Endodermal cell (in vitro differentiated cells): ENCODE results near the gene SDK1. TPM values are rescaled to one million over a fixed set of nuclear protein-coding genes. Genes with fewer than 3 reads are reported as not detected.

Experiments used
- DNase-seq: peaks from one replicate; pipeline ENCODE4 v3.0.0-alpha.2; 2017
- H3K27ac ChIP-seq: 2 replicates; pipeline ENCODE4 v1.5.1; 2013; ENCODE audit warnings: mild to moderate bottlenecking, low read depth, low read length, moderate library complexity
- H3K27me3 ChIP-seq: 2 replicates; pipeline ENCODE4 v1.6.1; 2013; ENCODE audit warnings: mild to moderate bottlenecking, low read length, moderate library complexity; ENCODE audit not compliant: insufficient read depth, control insufficient read depth, poor library complexity, severe bottlenecking
- H3K36me3 ChIP-seq: 2 replicates; pipeline ENCODE4 v1.7.0; 2013; ENCODE audit warnings: mild to moderate bottlenecking, low read length, moderate library complexity; ENCODE audit not compliant: control insufficient read depth, insufficient read depth
- H3K4me1 ChIP-seq: one replicate; pipeline ENCODE4 v1.7.0; 2013; ENCODE audit warnings: low read length; ENCODE audit not compliant: control insufficient read depth, insufficient read depth
- H3K4me3 ChIP-seq: 2 replicates; pipeline ENCODE4 v1.5.1; 2013; ENCODE audit warnings: mild to moderate bottlenecking, low read length, moderate library complexity
- H3K9ac ChIP-seq: 2 replicates; pipeline ENCODE4 v1.6.1; 2013; ENCODE audit warnings: mild to moderate bottlenecking, low read length, moderate library complexity; ENCODE audit not compliant: poor library complexity, severe bottlenecking; ENCODE audit errors: extremely low read depth
- H3K9me3 ChIP-seq: 2 replicates; pipeline ENCODE4 v1.6.1; 2013; ENCODE audit warnings: mild to moderate bottlenecking, low read length, moderate library complexity; ENCODE audit not compliant: control insufficient read depth
- H3K27ac Mint-ChIP-seq: 2 replicates; pipeline ENCODE4 v1.8.0; 2020; ENCODE audit warnings: mixed read lengths
- H3K27me3 Mint-ChIP-seq: 2 replicates; pipeline ENCODE4 v1.8.0; 2021; ENCODE audit warnings: mild to moderate bottlenecking, mixed read lengths; ENCODE audit not compliant: insufficient read depth
- H3K36me3 Mint-ChIP-seq: 2 replicates; pipeline ENCODE4 v1.8.0; 2020; ENCODE audit warnings: low read depth, mixed read lengths
- H3K4me1 Mint-ChIP-seq: 2 replicates; pipeline ENCODE4 v1.8.0; 2020; ENCODE audit warnings: mixed read lengths
- H3K4me3 Mint-ChIP-seq: 2 replicates; pipeline ENCODE4 v1.8.0; 2020; ENCODE audit warnings: mild to moderate bottlenecking, moderate library complexity, mixed read lengths
- H3K9me3 Mint-ChIP-seq: 2 replicates; pipeline ENCODE4 v1.8.0; 2020; ENCODE audit warnings: mild to moderate bottlenecking, mixed read lengths
- WGBS, 2 experiments: methylation state at CpG; one replicate each; pipeline versions ENCODE4 v1.1.5 to v1.1.7; 2013; ENCODE audit warnings: missing lambda C conversion rate in 2 of 2, mixed read lengths in 1 of 2; ENCODE audit not compliant: insufficient coverage in 1 of 2, insufficient read length in 1 of 2; 5-methylcytosine and 5-hydroxymethylcytosine counted together
- total RNA-seq, 2 donors: library from RNA; stranded (reverse); fragmentation: NEBNext Ultra II Directional in 1 of 2; extraction: Animal tissue kit (Norgen Biotek cat#: 25700) in 1 of 2; gene quantifications; 2 replicates in 1 of 2; 3 replicates in 1 of 2; pipeline ENCODE4 v1.2.1, GENCODE V29; 2021
- TF ChIP-seq, protein P1 (sequence below): fragments of 200-600 bp; sonication (generic); conservative IDR thresholded peaks from 2 replicates; pipeline ENCODE4 v1.5.0; 2021; ENCODE audit warnings: antibody characterized with exemption, mild to moderate bottlenecking

Gene SDK1
- total RNA-seq, 2 donors from 2014 or later: 22.7 to 23.1 TPM

DNA sequence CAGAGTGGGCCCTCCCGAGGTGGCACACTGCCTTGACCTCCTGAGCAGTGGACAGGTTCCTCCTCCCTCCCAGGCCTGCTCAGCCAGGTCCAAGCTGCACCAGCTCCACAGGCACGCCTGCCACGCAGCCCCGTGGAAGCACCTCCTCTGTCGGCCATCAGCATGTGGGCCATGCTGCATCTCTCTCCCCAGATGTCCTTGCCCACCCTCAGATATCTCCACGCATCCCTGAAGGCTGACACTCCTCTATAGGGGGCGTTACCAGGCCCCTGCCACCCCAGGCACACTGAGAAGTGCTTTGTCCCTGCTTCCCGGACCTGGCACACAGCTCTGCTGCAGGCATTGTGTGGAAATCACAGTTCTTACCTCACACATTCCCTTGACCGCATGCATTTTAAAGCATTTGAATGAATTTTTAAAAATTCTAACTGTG lies 598.5 kb downstream of the SDK1 start:
- Histone ChIP-seq H3K4me3 (no peak overlapping the region), H3K27me3 (no peaks in the 10 kb centered on the region), H3K9me3 (no peaks in the 10 kb centered on the region), H3K27ac (no peak overlapping the region), H3K4me1 (no peaks in the 10 kb centered on the region), H3K36me3 (no peaks in the 10 kb centered on the region), H3K9ac (no peak overlapping the region)
- no peaks in the 10 kb centered on the region for H3K27me3 Mint-ChIP-seq
- H3K4me1 Mint-ChIP-seq: peaks cover 8% of the 10 kb centered on the region
- H3K9me3 Mint-ChIP-seq: peaks cover 2% of the 10 kb centered on the region
- no peaks in the 10 kb centered on the region for H3K36me3 Mint-ChIP-seq
- H3K27ac Mint-ChIP-seq: no peak overlapping the region
- WGBS, 2 experiments: 80 to 100% methylated on average over 1 to 9 of the region's 9 CpGs
- no peak overlapping the region for H3K4me3 Mint-ChIP-seq
- DNase-seq: peak; percentile 67
- TF ChIP-seq, protein P1, sequence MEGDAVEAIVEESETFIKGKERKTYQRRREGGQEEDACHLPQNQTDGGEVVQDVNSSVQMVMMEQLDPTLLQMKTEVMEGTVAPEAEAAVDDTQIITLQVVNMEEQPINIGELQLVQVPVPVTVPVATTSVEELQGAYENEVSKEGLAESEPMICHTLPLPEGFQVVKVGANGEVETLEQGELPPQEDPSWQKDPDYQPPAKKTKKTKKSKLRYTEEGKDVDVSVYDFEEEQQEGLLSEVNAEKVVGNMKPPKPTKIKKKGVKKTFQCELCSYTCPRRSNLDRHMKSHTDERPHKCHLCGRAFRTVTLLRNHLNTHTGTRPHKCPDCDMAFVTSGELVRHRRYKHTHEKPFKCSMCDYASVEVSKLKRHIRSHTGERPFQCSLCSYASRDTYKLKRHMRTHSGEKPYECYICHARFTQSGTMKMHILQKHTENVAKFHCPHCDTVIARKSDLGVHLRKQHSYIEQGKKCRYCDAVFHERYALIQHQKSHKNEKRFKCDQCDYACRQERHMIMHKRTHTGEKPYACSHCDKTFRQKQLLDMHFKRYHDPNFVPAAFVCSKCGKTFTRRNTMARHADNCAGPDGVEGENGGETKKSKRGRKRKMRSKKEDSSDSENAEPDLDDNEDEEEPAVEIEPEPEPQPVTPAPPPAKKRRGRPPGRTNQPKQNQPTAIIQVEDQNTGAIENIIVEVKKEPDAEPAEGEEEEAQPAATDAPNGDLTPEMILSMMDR: peak; percentile 19

DNA sequence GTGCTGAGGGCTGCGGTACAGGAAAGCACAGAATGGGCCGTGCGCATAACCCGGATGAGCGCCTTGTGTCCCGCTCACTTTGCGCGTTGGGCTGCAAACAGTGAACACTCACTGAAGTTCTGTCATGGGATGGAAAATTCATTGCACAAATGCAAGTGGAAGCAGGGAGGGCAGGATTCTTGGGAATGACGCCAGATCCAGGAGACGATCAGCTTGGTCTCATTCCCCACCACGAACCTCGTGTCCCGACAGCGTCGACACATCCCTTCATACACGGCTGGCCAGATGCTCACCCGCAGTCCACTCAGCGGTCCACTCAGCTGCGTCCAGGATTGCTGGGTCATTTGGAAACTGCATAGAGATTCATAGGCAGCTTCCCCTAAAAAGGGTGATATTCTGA lies 607.1 kb downstream of the SDK1 start:
- H3K36me3 Mint-ChIP-seq: no peaks in the 10 kb centered on the region
- TF ChIP-seq, protein P1: no peak
- no peak overlapping the region for H3K4me3 Mint-ChIP-seq
- Histone ChIP-seq H3K27me3 (no peaks in the 10 kb centered on the region), H3K4me3 (no peak overlapping the region), H3K9me3 (peaks cover 8% of the 10 kb centered on the region), H3K27ac (no peak overlapping the region), H3K4me1 (no peaks in the 10 kb centered on the region), H3K36me3 (no peaks in the 10 kb centered on the region), H3K9ac (no peak overlapping the region)
- H3K27ac Mint-ChIP-seq: no peak overlapping the region
- H3K4me1 Mint-ChIP-seq: no peaks in the 10 kb centered on the region
- DNase-seq: no peak
- H3K9me3 Mint-ChIP-seq: peaks cover 5% of the 10 kb centered on the region
- WGBS, 2 experiments: 96 to 100% methylated on average over 19 of the region's 19 CpGs
- H3K27me3 Mint-ChIP-seq: no peaks in the 10 kb centered on the region

DNA sequence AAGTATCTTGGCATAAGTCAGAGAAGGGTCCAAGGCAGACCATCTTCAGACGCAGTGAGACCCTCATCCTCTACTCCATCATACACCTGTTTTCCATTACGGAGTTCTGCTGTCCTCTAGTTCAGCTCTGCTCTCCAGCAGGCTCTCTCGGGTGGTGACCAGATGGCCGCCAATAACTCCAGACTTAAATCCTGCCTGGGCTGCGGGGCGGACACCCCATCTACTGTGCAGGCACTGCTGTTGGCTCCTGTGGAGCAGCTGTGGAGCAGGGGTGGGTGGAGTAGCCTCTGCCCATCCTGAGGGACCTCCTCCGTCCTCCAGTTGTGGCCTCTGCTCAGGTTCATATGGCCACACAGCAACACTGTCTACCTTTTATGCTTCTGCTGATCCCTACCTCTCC lies 608.1 kb downstream of the SDK1 start:
- H3K4me3 Mint-ChIP-seq: no peak overlapping the region
- Histone ChIP-seq H3K9me3 (peaks cover 8% of the 10 kb centered on the region), H3K27me3 (no peaks in the 10 kb centered on the region), H3K27ac (peak overlapping the region; percentile 89), H3K4me1 (no peaks in the 10 kb centered on the region), H3K4me3 (no peak overlapping the region), H3K36me3 (no peaks in the 10 kb centered on the region), H3K9ac (no peak overlapping the region)
- H3K36me3 Mint-ChIP-seq: no peaks in the 10 kb centered on the region
- TF ChIP-seq, protein P1: no peak
- H3K27me3 Mint-ChIP-seq: no peaks in the 10 kb centered on the region
- 93 to 96% methylated on average over 3 to 7 of the region's 7 CpGs for WGBS, 2 experiments
- DNase-seq: no peak
- H3K4me1 Mint-ChIP-seq: no peaks in the 10 kb centered on the region
- peaks cover 4% of the 10 kb centered on the region for H3K9me3 Mint-ChIP-seq
- no peak overlapping the region for H3K27ac Mint-ChIP-seq
